GM21447 (cell line): ENCODE data around the gene MIPEP.
"Not testable (repeated sequence)": the region's sequence is repeated elsewhere in the genome, so short reads cannot be mapped to it uniquely, and the experiment has no call there.

Source experiments
- ATAC-seq: cut with Tn5 transposase; IDR thresholded peaks from one replicate; pipeline ENCODE4 v1.9.1; 2021; ENCODE audit not compliant: unreplicated experiment

The MIPEP gene

GRCh38 chr13:23751195-23751594, 138.0 kb downstream of the MIPEP start:
- ATAC-seq, result no peak

DNA sequence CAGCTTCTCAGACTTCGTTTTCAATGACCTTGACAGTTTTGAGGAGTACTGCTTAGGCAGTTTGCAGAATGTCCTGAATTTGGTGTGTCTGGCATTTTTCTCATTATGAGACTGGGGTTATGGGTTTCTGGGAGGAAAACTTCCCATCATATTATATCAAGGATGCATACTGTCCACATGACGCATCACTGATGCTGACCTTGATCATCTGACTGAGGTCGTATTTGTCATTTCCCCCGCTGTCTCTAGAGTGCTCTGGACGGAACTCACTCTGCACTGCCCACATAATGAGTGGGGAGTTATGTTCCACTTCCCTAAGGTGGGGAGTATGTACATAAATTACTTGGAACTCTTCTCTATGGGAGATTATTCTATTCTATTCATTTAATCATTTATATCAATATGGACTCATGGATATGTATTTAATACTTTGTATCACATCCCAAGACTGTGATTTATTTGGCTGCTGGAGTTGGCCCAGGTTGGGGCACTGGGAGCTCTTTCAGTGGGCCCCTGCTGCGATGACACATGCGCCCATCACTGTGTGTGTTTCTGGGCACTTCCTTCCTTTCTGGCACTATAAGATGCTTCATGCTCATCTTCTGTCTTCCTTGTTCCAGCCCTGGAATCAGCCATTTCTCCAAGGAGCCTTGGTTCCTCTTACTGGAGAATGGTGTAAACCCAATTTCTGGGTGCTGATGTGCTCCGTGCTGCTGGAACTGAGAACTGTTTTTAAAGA, 138.6 kb downstream of the MIPEP start:
- ATAC-seq, result no peak

GRCh38 chr13:23749288-23749873, 139.8 kb downstream of the MIPEP start:
- no peak for ATAC-seq

DNA sequence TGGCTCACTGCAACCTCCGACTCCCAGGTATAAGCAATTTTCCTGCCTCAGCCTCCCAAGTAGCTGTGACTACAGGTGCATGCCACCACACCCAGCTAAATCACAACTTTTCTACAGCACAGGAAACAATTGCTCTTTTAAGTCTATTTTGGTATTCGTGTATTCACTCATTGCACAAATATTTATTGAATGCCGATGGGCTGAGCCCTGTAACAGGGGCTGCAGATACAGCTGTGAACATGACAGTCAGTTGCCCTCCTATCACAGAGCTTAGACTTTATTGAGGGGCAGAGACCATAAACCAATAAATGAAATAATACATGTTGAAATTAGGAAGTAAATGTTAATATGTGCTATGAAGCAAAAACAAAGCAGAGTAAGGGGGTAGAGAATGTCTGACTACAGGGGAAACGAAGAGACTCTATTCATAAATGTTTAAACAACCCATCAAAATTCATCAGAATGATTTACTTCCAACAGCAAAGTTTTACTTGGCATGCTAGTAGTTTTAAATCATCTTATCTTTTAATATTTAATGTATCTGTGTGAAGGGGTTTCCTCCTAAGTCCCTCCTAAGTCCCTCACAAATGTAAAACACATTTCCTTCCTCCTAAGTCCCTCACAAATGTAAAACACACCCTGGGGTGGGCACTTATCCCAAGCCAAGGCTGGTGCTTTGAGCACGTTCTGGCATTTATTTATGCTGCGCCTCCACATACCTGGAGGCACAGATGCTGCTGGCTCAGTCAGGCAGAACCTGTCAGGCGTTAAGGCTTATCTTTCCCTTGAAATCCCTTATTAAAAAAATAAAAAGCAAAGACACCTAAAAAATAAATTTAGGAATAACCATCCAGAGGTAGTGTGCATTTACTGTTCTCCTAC, 140.8 kb downstream of the MIPEP start:
- no peak for ATAC-seq

DNA sequence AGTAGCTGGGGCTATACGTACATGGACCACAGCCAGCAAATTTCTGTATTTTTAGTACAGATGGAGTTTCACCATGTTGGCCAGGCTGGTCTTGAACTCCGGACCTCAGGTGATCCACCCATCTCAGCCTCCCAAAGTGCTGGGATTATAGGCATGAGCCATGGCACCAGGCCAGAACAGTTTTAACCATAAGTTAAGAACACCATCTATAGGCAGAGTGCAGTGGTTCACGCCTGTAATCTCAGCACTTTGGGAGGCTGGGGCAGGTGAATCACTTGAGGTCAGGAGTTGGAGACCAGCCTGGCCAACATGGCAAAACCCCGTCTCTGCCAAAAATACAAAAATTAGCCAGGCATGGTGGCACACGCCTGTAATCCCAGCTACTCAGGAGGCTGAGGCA, 143.1 kb downstream of the MIPEP start:
- not testable (repeated sequence) for ATAC-seq

DNA sequence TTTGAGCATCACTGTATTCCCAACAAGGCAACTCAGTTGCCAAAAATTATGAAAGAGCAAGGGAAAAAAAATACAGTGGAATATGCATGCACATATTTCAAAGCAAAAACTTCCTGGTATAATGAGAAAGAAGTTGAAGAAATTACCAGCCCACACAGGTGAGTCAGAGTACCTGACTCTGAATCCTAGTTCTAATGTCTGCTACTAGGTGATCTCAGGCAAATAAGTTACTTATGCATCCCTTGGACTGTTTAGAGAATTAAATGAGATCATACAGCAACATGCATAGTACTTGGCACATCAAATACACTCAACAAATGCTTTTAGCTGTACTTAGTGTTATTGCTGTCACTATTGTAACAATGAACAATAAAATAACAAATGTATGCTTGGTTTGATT, 144.9 kb downstream of the MIPEP start:
- ATAC-seq, result no peak

DNA sequence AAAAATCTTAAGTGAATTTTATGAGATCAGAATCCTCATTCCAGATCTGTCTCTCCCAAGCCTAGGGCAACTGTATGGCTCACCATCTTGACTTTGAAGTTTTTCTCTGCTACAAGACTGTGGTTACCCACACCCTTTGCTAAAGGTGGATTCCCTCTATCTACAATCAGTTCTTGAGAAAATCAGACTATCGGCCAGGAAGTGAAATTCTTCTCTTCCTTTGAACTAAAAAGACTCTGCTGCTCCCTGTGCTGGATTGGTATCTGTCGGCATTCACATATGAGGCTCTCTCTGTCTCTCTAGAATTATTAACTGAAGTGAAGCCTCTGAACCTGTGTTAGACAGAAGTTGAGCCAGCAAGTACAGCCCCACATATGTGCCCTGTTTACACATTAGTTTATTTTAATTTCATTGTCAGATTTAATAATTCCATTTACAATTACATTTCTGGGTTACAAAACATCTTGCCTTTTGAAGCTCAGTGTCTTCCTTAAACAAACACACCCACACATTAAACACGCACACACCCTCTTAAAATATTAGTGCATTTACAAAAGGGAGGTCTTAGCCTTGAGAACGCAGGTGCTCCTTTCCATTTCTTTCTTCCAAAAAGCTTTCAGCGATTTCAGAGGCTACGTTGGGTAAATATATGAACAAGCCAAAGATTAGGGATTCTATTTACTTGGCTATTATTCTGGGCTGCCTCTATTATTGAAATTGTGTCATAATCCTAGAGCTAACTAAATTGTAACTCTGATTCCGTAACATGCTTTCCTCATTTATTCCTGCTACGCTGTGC, 145.7 kb downstream of the MIPEP start:
- ATAC-seq, result no peak

DNA sequence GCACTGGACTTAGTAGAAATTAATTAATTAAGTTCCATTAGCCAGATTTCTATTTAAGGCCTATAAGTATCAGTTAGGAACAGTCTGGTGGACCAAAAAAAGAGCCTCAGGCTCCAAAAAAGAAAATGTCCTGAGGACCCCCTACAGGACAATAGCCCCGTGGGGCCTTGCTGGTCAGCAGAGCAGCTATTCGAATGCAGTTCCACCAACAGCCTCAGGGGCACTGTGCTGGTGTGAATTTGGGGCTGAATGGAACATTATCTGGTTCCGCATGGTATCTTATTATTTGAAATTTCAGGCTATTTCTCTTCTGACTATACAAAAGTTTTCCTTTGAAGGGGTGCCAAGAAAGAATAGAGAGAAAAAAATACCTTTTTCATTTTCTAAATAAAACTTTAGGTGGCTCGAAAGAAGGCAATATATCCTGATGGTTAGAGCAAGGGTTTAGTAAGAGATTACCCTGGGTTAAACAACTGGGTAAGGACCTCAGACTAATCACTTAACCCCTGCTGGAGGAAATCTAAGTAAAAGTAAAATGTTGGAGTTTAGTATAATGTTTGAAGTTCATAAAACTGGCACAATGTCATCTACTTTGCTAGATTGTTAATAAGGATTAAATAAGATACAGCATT, 147.2 kb downstream of the MIPEP start:
- ATAC-seq, result no peak

- ATAC-seq, result no peak
These were observed 149.2 kb downstream of the MIPEP start for GRCh38 chr13:23740002-23740401.

- ATAC-seq, result no peak
These were observed 149.6 kb downstream of the MIPEP start for GRCh38 chr13:23739596-23739995.

DNA sequence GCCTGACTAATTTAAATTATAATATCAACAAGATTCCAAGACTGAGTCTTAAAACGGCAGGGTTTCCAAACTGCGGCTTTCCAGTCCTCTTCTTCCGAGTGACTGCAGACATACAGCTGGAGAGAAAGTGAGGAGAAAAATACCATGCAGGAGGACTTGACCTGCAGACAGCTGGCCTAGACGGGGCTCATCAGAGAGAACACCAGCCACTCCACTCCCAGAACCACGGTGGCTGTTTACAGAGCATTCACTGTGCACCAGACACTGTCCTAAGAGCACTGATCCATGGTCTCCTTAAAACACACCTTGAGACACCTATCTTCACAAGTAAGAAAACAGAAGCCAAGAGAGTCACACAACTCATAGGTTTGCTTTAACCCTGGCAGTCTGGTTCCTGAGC, 152.7 kb downstream of the MIPEP start:
- no peak for ATAC-seq

DNA sequence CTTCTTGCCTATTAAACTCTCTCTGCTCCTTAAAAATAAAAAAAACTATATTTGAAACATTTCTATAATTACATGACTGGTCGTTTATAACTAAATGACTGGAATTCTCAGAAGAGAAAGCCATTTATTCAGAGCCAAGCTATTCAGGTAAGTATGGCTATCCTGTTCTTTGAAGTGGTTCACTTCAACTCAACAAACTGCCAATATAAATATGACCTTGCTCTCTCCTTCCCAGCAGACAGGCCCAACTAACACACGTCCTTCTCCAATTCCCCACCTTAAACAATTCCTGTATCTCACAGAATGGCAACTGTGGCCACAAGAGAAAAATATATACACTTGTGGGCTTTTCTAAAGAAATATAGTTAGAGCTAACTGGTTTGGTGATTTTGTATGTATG, 153.9 kb downstream of the MIPEP start:
- ATAC-seq, result no peak

DNA sequence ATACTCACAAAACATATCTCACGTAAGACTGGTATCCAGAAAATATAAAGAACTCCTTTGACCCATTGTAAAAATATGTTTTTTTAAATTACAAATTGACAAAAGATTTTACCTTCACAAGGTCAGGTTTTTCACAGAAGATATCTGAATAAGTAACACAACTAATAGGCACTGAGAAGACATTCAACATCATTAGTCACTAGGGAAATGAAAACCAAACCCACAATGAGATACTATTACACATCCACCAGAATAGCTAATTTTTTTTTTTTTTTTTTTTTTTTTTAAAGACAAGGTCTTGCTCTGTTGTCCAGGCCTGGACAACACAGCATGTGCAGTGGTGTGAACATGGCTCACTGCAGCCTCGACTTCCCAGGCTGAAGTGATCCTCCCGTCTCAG, 157.5 kb downstream of the MIPEP start:
- ATAC-seq, result no peak

DNA sequence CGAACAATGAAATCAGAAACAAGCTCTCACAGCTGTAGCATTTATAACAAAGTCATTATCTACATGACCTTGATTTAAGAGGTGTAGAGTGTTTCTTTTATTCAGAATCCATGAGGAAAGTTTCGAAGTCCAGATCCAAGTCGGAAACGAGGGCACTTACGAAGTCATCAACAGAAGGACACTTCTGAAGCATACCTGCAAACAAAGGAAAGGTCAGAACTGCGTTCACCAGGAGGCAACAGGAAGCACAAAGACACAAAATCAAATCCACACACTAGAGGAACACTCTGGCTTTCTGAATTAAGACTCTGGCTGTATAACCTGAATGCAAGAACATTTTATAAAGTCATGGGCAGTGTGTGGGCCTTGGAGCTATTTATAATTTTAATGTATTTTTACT, 158.9 kb downstream of the MIPEP start:
- ATAC-seq, result no peak

DNA sequence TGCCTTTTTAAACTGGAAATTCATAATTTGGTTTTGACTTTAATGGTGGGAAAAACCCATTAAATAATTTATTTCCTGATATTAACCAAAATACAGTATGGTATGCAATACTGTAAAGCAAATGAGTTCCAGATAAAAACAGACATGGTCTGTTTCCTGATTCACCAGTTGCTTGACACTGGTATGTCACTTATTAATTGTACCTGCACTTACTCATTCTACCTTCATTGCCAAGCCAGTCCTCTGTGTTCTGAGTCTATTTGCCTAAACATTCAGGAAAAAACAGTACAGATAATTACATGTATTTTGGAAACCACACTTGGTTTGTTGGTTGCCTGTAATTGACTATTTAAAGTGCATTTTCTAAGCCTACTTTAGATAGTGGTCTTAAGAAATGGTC, 159.7 kb downstream of the MIPEP start:
- ATAC-seq, result no peak

GRCh38 chr13:23728807-23729206, 160.4 kb downstream of the MIPEP start:
- ATAC-seq, result no peak

- no peak for ATAC-seq
These were observed 163.3 kb downstream of the MIPEP start for GRCh38 chr13:23725922-23726321.

- ATAC-seq, result no peak
These were observed 164.8 kb downstream of the MIPEP start for GRCh38 chr13:23724196-23724970.

DNA sequence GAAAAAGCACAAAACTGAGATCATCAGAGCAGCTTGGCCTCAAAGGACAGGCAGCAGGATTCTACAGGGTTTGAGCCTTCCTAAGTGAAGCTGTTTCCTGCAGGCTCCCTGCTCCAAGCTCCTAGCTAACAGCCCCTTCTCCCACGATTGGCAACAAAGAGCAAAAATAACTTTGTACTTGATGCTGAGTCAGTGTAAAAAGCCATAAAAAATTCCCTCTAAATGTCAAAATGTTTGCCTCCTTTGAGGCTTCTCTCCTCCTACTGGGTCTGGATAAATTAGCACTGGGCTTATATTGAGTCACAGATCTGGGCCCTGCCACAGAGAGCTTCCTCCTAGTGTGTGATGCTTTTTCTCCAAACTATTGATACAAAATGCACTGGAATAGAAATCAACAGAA, 165.7 kb downstream of the MIPEP start:
- ATAC-seq, result no peak
